Neutrophil (primary cell): Measurements from ENCODE around the gene CACNG5.

ENCODE experiments used
- H3K27ac ChIP-seq: fragments of 200-600 bp; sonication (generic); 2 replicates; pipeline ENCODE4 v1.5.1; 2016; ENCODE audit warnings: mild to moderate bottlenecking, moderate library complexity
- H3K27me3 ChIP-seq: fragments of 200-600 bp; sonication (generic); 2 replicates; pipeline ENCODE4 v1.6.0; 2016; ENCODE audit warnings: mild to moderate bottlenecking
- H3K36me3 ChIP-seq: fragments of 200-600 bp; sonication (generic); 2 replicates; pipeline ENCODE4 v1.5.1; 2017
- H3K4me1 ChIP-seq, 2 experiments: fragments of 200-600 bp in 1 of 2; sonication (generic) in 1 of 2; 1 replicate in 1 of 2; 2 replicates in 1 of 2; pipeline versions ENCODE4 v1.5.1 to v1.6.1; 2013 to 2016; ENCODE audit warnings: low read depth in 1 of 2, low read length in 1 of 2, mild to moderate bottlenecking in 1 of 2, moderate library complexity in 1 of 2; ENCODE audit not compliant: control insufficient read depth in 1 of 2, insufficient read depth in 1 of 2
- H3K4me3 ChIP-seq, 2 experiments: fragments of 200-600 bp in 1 of 2; sonication (generic) in 1 of 2; 1 replicate in 1 of 2; 2 replicates in 1 of 2; pipeline ENCODE4 v1.5.1; 2013 to 2016; ENCODE audit warnings: low read depth in 1 of 2, low read length in 1 of 2, mild to moderate bottlenecking in 1 of 2, moderate library complexity in 1 of 2
- H3K9me3 ChIP-seq: fragments of 200-600 bp; sonication (generic); 2 replicates; pipeline ENCODE4 v1.5.1; 2016
- CTCF ChIP-seq: fragments of 200-600 bp; sonication (generic); IDR thresholded peaks from 2 replicates; pipeline ENCODE4 v1.5.1; 2016; ENCODE audit warnings: antibody characterized with exemption

Gene CACNG5

GRCh38 chr17:66819466-66819865, 15.5 kb upstream of the CACNG5 start:
- Histone ChIP-seq H3K36me3 (no peaks in the 10 kb centered on the region), H3K4me3 (no peak overlapping the region)
- TF ChIP-seq CTCF, result no peak

GRCh38 chr17:66822009-66822408, 12.9 kb upstream of the CACNG5 start:
- Histone ChIP-seq H3K36me3 (no peaks in the 10 kb centered on the region), H3K9me3 (no peaks in the 10 kb centered on the region), H3K27me3 (peaks cover 7% of the 10 kb centered on the region), H3K27ac (no peak overlapping the region), H3K4me1 (no peaks in the 10 kb centered on the region), H3K4me3 (no peak overlapping the region)
- no peak for TF ChIP-seq CTCF

More at GRCh38 chr17:66819466-66819865, 15.5 kb upstream of the CACNG5 start:
- Histone ChIP-seq H3K9me3 (no peaks in the 10 kb centered on the region), H3K27me3 (no peaks in the 10 kb centered on the region), H3K27ac (no peak overlapping the region), H3K4me1 (no peaks in the 10 kb centered on the region)

GRCh38 chr17:66826856-66827255, 8.1 kb upstream of the CACNG5 start:
- H3K27ac ChIP-seq, result no peak overlapping the region
- no peaks in the 10 kb centered on the region for H3K36me3 ChIP-seq
- no peaks in the 10 kb centered on the region for H3K9me3 ChIP-seq
- TF ChIP-seq CTCF, result no peak
- no peak overlapping the region for H3K4me3 ChIP-seq
- no peaks in the 10 kb centered on the region for H3K4me1 ChIP-seq
- peaks cover 56% of the 10 kb centered on the region for H3K27me3 ChIP-seq

GRCh38 chr17:66829386-66829864, 5.5 kb upstream of the CACNG5 start:
- no peak overlapping the region for H3K4me3 ChIP-seq
- H3K36me3 ChIP-seq, result no peaks in the 10 kb centered on the region
- no peak for TF ChIP-seq CTCF
- H3K9me3 ChIP-seq, result no peaks in the 10 kb centered on the region
- no peak overlapping the region for H3K27ac ChIP-seq
- H3K4me1 ChIP-seq, result no peaks in the 10 kb centered on the region
- peaks cover 77% of the 10 kb centered on the region for H3K27me3 ChIP-seq

- Histone ChIP-seq H3K9me3 (no peaks in the 10 kb centered on the region), H3K27ac (no peak overlapping the region), H3K27me3 (peaks cover 79% of the 10 kb centered on the region), H3K36me3 (no peaks in the 10 kb centered on the region), H3K4me1 (no peaks in the 10 kb centered on the region), H3K4me3 (no peak overlapping the region)
- TF ChIP-seq CTCF, result no peak
Measured at GRCh38 chr17:66829883-66830282, 5.0 kb upstream of the CACNG5 start.

- Histone ChIP-seq H3K27ac (no peak overlapping the region), H3K4me3 (no peak overlapping the region), H3K9me3 (no peaks in the 10 kb centered on the region), H3K4me1 (no peaks in the 10 kb centered on the region), H3K36me3 (no peaks in the 10 kb centered on the region), H3K27me3 (peaks cover 85% of the 10 kb centered on the region)
- no peak for TF ChIP-seq CTCF
Measured at GRCh38 chr17:66830451-66830850, 4.5 kb upstream of the CACNG5 start.
